GM19043 (cell line): ENCODE data around the gene HYAL2.
A peak's percentile ranks its signal among the peaks of the same experiment; 100 is the strongest.
"Not testable (repeated sequence)": the region's sequence is repeated elsewhere in the genome, so short reads cannot be mapped to it uniquely, and the experiment has no call there.

ENCODE experiments used
- ATAC-seq: cut with Tn5 transposase; IDR thresholded peaks from one replicate; pipeline ENCODE4 v1.9.1; 2021; ENCODE audit warnings: low read depth; ENCODE audit not compliant: unreplicated experiment

The HYAL2 gene

DNA sequence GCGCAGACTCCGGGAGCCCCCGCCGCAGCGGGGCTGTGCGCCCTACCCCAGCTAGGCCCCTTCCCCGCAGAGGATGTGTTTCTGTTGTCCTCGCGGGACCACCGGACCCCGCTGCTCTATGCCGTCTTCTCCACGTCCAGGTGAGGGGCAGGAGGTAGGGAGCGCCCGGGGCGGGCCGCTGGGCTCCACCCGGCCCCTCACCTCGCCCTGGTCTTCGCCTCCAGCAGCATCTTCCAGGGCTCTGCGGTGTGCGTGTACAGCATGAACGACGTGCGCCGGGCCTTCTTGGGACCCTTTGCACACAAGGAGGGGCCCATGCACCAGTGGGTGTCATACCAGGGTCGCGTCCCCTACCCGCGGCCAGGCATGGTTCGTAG, 48.9 kb downstream of the HYAL2 start:
- ATAC-seq, result no peak

DNA sequence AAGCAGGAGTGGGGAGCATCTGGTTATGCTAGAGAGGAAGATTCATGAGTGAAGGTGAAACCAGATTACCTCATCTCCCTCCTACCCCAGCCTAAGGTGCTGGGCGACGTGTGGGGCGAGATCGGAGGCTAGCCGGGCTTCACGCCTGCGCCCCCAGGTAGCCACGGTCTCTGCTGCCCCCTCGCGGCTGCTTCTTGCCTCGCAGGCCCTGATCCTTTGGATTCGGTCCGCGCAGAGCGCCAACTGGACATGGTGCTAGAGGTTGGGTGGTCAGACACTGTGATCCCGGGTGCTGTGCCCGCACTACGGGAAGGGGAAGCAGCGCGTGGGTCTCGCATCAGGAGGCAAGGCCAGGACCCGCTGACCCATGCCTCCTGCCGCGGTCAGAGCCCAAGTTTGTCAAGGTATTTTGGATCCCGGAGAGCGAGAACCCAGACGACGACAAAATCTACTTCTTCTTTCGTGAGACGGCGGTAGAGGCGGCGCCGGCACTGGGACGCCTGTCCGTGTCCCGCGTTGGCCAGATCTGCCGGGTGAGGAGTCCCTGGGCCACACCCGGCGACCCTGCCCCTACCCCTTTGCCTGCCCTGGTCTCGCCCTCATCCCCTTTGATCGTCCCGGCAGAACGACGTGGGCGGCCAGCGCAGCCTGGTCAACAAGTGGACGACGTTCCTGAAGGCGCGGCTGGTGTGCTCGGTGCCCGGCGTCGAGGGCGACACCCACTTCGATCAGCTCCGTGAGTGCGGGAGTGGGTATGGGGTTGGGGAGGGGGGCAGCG, 49.4 kb downstream of the HYAL2 start:
- ATAC-seq, result peak; percentile 79

DNA sequence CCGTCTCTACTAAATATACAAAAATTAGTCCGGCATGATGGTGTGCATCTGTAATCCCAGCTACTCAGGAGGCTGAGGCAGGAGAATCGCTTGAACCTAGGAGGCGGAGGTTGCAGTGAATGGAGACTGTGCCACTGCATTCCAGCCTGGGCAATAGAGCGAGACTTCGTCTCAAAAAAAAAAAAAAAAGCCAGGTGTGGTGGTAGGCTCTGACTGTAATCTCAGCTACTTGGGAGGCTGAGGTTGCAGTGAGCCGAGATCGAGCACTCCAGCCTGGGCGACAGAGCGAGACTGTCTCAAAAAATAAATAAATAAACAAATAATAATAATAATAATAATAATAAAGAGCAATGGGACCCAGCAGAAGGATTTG, 50.0 kb downstream of the HYAL2 start:
- ATAC-seq, result not testable (repeated sequence)

DNA sequence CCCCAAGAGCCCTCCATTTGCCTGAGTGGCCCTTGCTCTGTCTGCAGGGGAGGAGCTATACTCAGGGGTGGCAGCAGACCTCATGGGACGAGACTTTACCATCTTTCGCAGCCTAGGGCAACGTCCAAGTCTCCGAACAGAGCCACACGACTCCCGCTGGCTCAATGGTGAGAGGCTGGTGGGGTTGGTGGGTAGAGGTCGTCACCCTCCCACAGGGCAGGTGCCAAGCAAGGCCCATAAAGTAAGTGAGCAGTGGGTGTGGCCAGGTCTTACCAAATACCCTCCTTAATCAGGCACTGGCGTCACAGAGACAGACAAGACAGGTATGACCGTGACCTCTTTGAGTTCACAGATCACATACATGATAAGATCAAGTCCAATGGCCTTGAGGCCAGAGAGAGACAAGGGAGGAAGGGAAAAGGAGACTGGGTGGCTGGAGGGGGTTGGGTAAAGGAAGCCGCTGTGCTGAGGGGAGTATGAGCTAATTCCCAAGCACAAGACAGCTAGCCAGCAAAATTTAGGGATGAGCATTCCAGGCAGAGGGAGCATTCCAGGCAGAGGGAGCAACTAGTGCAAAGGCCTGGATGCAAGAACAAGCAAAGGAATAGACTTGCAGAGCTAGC, 51.1 kb downstream of the HYAL2 start:
- no peak for ATAC-seq

DNA sequence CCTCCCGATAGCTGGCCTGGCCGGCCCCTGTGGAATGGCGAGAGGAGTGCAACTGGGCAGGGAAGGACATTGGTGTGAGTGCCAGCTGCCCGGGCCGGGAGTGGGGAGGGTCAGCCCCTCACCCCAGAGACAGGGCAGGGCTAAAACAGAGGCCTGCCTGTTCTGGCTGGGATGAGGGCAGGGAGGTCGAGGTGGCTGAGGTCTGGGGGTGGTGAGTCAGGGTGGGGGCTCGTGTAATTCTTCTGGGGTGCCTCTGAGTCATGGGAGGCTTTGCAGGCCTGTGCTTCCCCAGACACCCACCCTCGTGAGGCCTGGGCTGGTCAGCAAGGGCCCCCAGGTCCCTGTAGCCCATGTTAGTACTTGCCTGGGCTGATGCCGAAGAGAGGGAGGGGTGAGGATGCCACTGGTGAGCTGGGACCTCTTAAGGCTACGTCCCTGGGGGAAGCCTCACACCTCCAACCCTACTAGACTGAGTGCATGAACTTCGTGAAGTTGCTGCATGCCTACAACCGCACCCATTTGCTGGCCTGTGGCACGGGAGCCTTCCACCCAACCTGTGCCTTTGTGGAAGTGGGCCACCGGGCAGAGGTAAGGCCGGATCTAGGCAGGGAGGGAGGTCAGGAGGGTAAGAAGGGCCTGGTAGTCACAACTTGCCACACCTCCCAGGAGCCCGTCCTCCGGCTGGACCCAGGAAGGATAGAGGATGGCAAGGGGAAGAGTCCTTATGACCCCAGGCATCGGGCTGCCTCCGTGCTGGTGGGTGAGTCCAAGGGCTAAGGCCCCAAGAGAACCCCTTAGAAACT, 51.9 kb downstream of the HYAL2 start:
- ATAC-seq, result no peak

DNA sequence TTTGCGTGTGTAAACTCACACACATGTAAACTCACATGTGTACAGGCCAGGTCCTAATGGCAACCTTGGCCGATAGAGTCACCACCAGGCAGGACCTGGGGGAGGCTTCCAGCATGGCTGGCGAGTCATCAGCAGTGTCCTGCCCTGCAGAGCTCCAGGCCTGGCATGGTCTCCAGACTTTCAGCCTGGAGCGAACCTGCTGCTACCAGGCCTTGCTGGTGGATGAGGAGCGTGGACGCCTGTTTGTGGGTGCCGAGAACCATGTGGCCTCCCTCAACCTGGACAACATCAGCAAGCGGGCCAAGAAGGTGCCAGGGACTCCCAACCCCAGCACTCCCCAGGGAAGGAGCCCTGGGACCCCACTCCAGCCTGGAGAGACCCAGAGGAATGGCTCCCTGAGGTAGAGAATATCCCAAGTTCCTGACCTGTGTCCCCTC, 52.5 kb downstream of the HYAL2 start:
- ATAC-seq, result no peak

DNA sequence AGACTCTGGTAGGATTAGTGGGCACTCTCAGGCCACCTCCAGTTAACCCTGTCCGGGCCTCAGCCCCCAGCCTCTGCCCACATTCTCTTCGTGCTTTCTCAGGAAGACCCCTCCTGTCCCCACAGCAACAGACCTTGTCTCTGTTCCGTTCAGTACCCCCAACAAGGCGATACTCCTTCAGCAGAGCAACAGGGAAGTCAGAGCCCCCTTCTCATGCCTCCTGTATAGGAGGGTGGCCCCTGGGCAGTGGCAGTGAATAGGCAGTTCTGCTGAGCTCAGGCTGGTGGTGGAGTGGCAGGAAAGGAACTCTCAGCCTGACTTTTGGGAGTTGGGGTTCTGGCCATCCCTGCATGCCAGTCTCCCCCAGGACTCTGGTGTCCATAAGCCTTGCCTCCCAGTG, 53.1 kb downstream of the HYAL2 start:
- ATAC-seq, result no peak

DNA sequence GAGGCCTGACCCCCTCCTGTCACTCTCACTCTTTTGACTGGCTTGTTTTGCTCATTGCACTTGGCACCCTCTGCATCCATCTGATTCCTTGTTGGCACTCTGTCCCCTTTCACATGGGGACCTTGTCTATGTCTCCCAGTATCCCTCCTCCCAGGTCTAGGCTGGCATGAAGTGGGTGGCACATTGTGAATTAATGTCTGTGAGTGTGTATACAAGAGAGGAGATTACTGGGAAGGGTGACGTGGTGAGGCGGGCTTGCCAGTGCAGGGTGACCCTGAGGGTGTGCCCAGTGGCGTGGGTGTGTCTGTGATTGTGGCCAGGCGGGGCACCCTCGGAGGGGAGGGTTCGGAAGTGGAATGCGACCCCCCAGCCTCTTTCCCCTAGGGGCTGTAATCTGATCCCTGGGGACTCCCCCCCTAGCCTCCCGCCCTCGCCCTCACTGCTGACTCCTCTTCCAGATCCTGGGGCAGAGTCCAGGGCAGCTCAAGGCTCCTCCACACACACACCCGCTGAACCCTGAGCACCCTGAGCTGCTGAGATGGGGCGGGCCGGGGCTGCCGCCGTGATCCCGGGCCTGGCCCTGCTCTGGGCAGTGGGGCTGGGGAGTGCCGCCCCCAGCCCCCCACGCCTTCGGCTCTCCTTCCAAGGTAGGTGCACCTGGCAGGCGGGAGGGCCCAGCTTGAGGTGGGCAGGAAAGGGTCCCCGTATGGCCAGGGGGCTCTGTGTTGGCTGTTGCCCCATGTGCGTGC, 53.7 kb downstream of the HYAL2 start, which contains the start of gene SEMA3B:
Gene SEMA3B, plus strand, starts transcription at position 445 of the 749 bp plus-strand sequence. Its CDS starts 94 bp downstream, at position 539.
- ATAC-seq, result no peak

DNA sequence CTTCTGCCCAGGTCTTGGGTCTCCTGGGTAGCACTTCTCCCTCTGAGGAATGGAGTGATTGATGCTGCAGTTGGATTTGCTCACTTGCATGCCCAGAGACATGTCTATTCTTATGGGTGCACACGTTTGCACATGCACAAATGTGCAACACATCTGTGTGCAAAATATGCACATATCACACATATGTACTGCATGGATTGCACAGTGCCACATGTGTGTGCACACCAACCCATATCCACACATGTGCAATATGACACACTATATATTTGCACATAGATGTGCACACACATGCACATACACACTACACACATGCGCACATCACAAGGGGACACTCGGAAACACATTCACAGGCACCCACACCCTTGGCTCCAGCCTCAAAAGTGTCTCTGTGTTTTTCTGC, 54.3 kb downstream of the HYAL2 start:
- ATAC-seq, result no peak
